PC-3 (cell line): ENCODE data around the gene KRT6A.
"Not testable (repeated sequence)": the region's sequence is repeated elsewhere in the genome, so short reads cannot be mapped to it uniquely, and the experiment has no call there.

ENCODE experiments used
- CTCF ChIP-seq: fragments of 300-600 bp; sonication (generic); conservative IDR thresholded peaks from 2 replicates; pipeline ENCODE4 v1.5.1; 2017; ENCODE audit warnings: antibody characterized with exemption, low read depth, mild to moderate bottlenecking, low read length
- EZH2 ChIP-seq: fragments of 300-600 bp; sonication (generic); IDR thresholded peaks from one replicate; pipeline ENCODE4 v1.6.1; 2017; ENCODE audit warnings: antibody characterized with exemption, mild to moderate bottlenecking, low read length; ENCODE audit not compliant: unreplicated experiment

- TF ChIP-seq CTCF, EZH2: not testable (repeated sequence)
Observed at GRCh38 chr12:52487744-52488443, 5.2 kb downstream of the KRT6A start.
